B cell (primary cell): ENCODE data around the gene ARF6.

Source experiments
- CTCF ChIP-seq: fragments of 200-600 bp; IDR thresholded peaks from one replicate; pipeline ENCODE4 v1.8.0; 2022; ENCODE audit warnings: antibody characterized with exemption, mild to moderate bottlenecking
- EZH2 ChIP-seq: IDR thresholded peaks from 2 replicates; pipeline ENCODE4 v1.6.1; 2012; ENCODE audit warnings: borderline replicate concordance, low read depth, mild to moderate bottlenecking, moderate library complexity, low read length; ENCODE audit not compliant: insufficient read depth, poor library complexity, severe bottlenecking

GRCh38 chr14:49858383-49858782, 34.5 kb upstream of the ARF6 start:
- no peak for TF ChIP-seq CTCF
- no peak for TF ChIP-seq EZH2
